IPS DF 6.9 (cell line): ENCODE data around the gene SKI.
A peak's percentile ranks its signal among the peaks of the same experiment; 100 is the strongest.

Experiments used
- DNase-seq: peaks from one replicate; pipeline ENCODE4 v3.0.0-alpha.2; 2013; ENCODE audit warnings: low read depth, low spot score
- H3K27ac ChIP-seq: one replicate; pipeline ENCODE4 v1.5.1; 2013; ENCODE audit warnings: low read length, control low read depth
- H3K27me3 ChIP-seq: 2 replicates; pipeline ENCODE4 v1.6.1; 2013; ENCODE audit warnings: mild to moderate bottlenecking, low read length; ENCODE audit not compliant: control insufficient read depth, insufficient read depth
- H3K36me3 ChIP-seq: 2 replicates; pipeline ENCODE4 v1.6.1; 2013; ENCODE audit warnings: low read length; ENCODE audit not compliant: control insufficient read depth, insufficient read depth
- H3K4me1 ChIP-seq: 2 replicates; pipeline ENCODE4 v1.6.1; 2013; ENCODE audit warnings: low read length; ENCODE audit not compliant: control insufficient read depth, insufficient read depth
- H3K4me3 ChIP-seq: 2 replicates; pipeline ENCODE4 v1.5.1; 2013; ENCODE audit warnings: mild to moderate bottlenecking, low read length
- H3K9me3 ChIP-seq: 2 replicates; pipeline ENCODE4 v1.6.1; 2013; ENCODE audit warnings: low read length, inconsistent platforms; ENCODE audit not compliant: control insufficient read depth, insufficient read depth
- WGBS: extraction: QIAGEN DNeasy Blood & Tissue Kit; methylation state at CpG from one replicate; pipeline ENCODE4 v1.1.7; 2013; ENCODE audit warnings: mixed read lengths, missing lambda C conversion rate; ENCODE audit not compliant: insufficient read length, insufficient coverage; 5-methylcytosine and 5-hydroxymethylcytosine counted together

SKI gene

GRCh38 chr1:2202008-2202575 lies 26.0 kb upstream of the SKI start:
- DNase-seq, result no peak
- no CpG with 5 or more reads among the region's 9 CpGs for WGBS
- H3K4me3 ChIP-seq, result no peak overlapping the region
- no peaks in the 10 kb centered on the region for H3K27me3 ChIP-seq
- peaks cover 5% of the 10 kb centered on the region; the same call in 1 of the 2 replicates for H3K4me1 ChIP-seq
- no peak overlapping the region for H3K27ac ChIP-seq
- H3K9me3 ChIP-seq, result no peaks in the 10 kb centered on the region
- H3K36me3 ChIP-seq, result no peaks in the 10 kb centered on the region

GRCh38 chr1:2202843-2203601 lies 25.1 kb upstream of the SKI start:
- Histone ChIP-seq H3K27me3 (no peaks in the 10 kb centered on the region), H3K27ac (no peak overlapping the region), H3K4me1 (peaks cover 5% of the 10 kb centered on the region; the same call in 1 of the 2 replicates), H3K36me3 (no peaks in the 10 kb centered on the region), H3K4me3 (no peak overlapping the region), H3K9me3 (no peaks in the 10 kb centered on the region)
- no peak for DNase-seq
- WGBS, result no CpG with 5 or more reads among the region's 15 CpGs

- Histone ChIP-seq H3K9me3 (no peaks in the 10 kb centered on the region), H3K27me3 (no peaks in the 10 kb centered on the region), H3K36me3 (no peaks in the 10 kb centered on the region), H3K4me3 (peak overlapping the region; percentile 44; the same call in 1 of the 2 replicates), H3K27ac (no peak overlapping the region), H3K4me1 (peaks cover 3% of the 10 kb centered on the region; the same call in 1 of the 2 replicates)
- DNase-seq, result no peak
- no CpG with 5 or more reads among the region's 25 CpGs for WGBS
Observed at GRCh38 chr1:2203671-2204414, 24.3 kb upstream of the SKI start.

GRCh38 chr1:2204415-2205190 lies 23.5 kb upstream of the SKI start:
- H3K36me3 ChIP-seq, result no peaks in the 10 kb centered on the region
- no peak for DNase-seq
- no peaks in the 10 kb centered on the region for H3K4me1 ChIP-seq
- WGBS, result no CpG with 5 or more reads among the region's 60 CpGs
- no peaks in the 10 kb centered on the region for H3K27me3 ChIP-seq
- H3K4me3 ChIP-seq, result peak overlapping the region; percentile 44; the same call in 1 of the 2 replicates
- no peak overlapping the region for H3K27ac ChIP-seq
- H3K9me3 ChIP-seq, result no peaks in the 10 kb centered on the region

GRCh38 chr1:2205191-2205952 lies 22.7 kb upstream of the SKI start:
- Histone ChIP-seq H3K4me1 (no peaks in the 10 kb centered on the region), H3K36me3 (no peaks in the 10 kb centered on the region), H3K9me3 (no peaks in the 10 kb centered on the region), H3K4me3 (peak overlapping the region; percentile 41; the same call in 1 of the 2 replicates), H3K27ac (no peak overlapping the region), H3K27me3 (no peaks in the 10 kb centered on the region)
- DNase-seq, result no peak
- no CpG with 5 or more reads among the region's 84 CpGs for WGBS

- WGBS, result no CpG with 5 or more reads among the region's 16 CpGs
- H3K27me3 ChIP-seq, result no peaks in the 10 kb centered on the region
- H3K4me3 ChIP-seq, result no peak overlapping the region
- no peaks in the 10 kb centered on the region; the same call in 1 of the 2 replicates for H3K36me3 ChIP-seq
- peaks cover 4% of the 10 kb centered on the region for H3K4me1 ChIP-seq
- DNase-seq, result no peak
- H3K9me3 ChIP-seq, result no peaks in the 10 kb centered on the region
- H3K27ac ChIP-seq, result no peak overlapping the region
Observed at GRCh38 chr1:2206813-2207487, 21.2 kb upstream of the SKI start.

GRCh38 chr1:2208309-2209239 lies 19.5 kb upstream of the SKI start:
- no peak overlapping the region for H3K4me3 ChIP-seq
- peaks cover 5% of the 10 kb centered on the region for H3K4me1 ChIP-seq
- WGBS, result no CpG with 5 or more reads among the region's 24 CpGs
- no peaks in the 10 kb centered on the region; the same call in 1 of the 2 replicates for H3K36me3 ChIP-seq
- no peak overlapping the region for H3K27ac ChIP-seq
- no peaks in the 10 kb centered on the region for H3K27me3 ChIP-seq
- H3K9me3 ChIP-seq, result no peaks in the 10 kb centered on the region
- no peak for DNase-seq

GRCh38 chr1:2209400-2210083 lies 18.6 kb upstream of the SKI start:
- Histone ChIP-seq H3K4me1 (peaks cover 6% of the 10 kb centered on the region), H3K27ac (no peak overlapping the region), H3K27me3 (no peaks in the 10 kb centered on the region), H3K36me3 (no peaks in the 10 kb centered on the region; the same call in 1 of the 2 replicates), H3K9me3 (no peaks in the 10 kb centered on the region), H3K4me3 (no peak overlapping the region; the same call in 1 of the 2 replicates)
- no peak for DNase-seq
- no CpG with 5 or more reads among the region's 18 CpGs for WGBS
